ENCODE results near the gene LMAN2. TPM values are rescaled to one million over a fixed set of nuclear protein-coding genes. Genes with fewer than 3 reads are reported as not detected.

Gene LMAN2, protein sequence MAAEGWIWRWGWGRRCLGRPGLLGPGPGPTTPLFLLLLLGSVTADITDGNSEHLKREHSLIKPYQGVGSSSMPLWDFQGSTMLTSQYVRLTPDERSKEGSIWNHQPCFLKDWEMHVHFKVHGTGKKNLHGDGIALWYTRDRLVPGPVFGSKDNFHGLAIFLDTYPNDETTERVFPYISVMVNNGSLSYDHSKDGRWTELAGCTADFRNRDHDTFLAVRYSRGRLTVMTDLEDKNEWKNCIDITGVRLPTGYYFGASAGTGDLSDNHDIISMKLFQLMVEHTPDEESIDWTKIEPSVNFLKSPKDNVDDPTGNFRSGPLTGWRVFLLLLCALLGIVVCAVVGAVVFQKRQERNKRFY
- total RNA-seq: 336 and 347 TPM in 2 replicates

DNA sequence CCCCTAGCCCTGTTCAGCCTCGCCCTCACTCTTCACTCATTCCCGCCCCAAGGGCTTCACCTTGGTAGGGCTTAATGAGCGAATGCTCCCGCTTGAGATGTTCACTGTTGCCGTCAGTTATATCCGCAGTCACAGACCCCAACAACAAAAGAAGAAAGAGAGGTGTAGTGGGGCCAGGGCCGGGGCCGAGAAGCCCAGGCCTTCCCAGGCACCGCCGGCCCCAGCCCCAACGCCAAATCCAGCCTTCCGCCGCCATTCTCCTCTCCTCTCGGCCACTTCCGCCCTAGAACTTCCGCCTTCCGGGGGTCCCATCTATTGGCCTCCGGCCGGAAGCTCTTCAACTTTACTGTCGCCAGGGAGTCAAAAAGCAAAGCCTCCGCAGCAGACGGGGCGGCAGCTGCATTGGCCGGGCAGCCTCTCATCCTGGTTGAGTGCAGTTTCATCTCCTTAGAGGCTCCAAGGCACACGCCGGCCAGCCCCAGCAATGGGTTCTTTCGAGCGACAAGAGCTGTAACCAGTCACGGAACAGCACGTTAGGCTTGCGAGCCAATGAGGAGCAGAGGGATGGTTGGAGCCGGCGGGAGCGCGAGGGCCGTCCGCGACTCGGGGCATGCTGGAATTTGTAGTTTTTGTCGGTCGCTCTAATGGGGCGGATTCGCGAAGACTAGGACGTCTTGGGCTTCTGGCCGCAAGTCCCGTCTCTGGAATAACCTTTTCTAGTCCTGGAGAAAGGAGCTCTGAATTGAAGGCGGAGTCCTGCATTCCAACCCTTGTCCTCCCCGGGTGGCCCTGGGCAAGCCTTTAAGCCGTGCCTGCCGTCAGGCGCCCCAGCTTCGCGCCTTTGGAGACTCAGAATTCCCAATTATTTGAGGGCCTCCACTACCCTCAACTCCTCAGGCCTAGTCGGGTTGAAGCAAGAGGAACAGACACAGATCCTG is at the start of gene LMAN2:
LMAN2 (minus strand) TSS at position 277 of the 938 bp plus-strand sequence; CDS start at position 256, 21 bp downstream.

DNA sequence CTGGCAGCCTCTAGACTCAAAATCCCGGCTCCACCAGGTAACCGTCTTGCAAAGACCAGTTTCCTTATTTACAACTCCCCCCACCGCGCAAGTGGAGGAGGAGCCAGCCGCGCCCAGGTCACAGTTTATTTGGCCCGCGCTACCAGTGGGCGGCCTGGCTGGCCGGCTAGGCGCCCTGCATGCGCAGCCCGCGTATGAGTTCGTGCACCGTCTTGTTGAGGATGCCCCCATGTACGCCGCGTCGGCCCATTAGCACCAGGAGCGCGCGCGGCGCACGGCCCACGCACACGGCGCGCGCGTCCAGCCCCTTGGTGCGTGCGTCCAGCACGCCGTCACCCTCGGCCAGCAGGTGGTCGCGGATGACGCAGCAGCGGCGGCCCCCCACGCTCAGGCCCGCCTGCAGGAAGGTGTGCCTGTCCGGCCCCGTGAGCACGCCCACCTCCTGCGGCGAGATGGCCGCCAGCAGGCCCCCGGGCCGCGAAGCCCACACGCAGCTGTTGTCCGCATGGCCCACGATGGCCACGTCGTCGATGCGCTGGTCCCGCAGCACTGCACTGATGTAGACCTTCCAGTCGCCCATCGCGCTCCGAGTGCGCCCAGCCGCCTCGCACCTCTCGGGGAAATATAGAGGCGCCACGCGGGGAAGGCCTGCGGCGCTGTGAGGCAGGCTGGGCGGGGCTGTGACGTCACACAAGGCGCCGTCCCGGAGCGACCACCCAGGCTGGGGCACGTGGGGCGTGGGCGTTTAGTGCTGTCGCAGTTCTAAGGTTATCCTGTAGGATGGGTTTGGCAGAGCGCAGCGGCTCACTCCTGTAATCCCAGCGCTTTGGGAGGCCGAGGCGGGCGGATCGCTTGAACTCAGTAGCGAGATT is 48.8 kb upstream of the LMAN2 start, which contains the start of gene PFN3:
PFN3 (minus strand) TSS at position 665 of the 872 bp plus-strand sequence; CDS start at position 580, 85 bp downstream.

DNA sequence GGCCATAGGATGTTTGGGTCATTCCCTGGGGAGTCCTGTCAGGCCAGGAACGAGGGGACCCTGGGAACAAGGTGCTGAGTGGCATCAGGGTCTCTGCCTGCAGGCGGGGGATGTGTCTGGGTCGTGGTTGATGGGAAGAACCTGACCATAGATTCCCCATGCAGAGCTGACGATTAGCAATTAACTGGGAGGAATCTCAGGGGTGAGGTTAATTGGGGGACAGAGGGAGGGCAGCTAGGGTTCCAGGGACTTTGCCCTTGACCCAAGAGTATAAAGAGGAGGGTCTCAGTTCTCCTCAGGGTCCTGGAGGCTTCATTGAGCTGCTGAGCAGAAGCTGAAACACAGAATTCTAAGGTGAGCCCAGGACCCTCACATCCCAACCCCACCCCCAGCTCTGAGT is 32.7 kb upstream of the LMAN2 start, which contains the start of gene SLC34A1:
SLC34A1 (plus strand) TSS at position 301 of the 400 bp plus-strand sequence. CDS start 1,308 bp downstream, outside the sequence.

DNA sequence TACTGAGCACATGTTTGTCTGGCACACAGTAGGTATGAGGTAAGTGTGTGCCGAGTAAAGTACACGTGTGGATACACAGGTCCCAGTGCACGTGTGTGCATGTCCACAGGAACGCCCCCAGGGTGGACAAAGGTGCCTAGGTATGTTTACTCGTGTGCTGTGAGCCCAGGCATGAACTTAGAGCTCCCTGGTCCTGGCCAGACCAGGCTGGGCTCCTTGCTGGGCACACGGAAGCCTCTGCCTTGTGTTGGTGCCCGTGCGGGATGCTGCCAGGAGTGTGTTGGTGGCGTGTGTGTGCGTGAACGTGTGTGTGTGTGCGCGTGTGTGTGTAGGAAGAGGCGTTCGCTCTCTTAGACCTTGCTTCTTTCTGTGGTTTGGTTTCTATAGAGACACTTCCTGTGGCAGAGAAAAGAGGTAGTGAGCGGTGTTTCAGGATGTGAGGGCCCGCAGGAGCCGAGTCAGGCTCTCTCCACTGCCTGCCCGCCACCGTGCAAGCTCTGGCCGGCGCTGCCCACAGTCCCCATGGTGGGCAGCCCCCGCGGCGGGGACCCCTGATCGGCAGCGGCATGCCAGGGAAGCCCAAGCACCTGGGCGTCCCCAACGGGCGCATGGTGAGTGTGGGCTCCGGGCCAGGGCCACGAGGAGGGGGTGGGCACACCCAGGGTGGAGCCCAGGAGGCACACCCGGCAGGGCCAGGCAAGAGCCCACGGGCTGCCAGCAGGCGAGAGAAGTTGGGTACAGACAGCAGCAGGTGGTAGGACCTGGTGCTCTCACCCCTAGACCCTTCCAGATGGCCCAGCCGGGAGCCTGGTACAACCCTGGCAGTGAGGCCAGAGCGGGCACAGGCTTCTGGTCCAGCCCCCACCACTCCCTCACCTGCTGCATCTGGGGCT is 6.2 kb upstream of the LMAN2 start, which contains the start of gene RGS14:
RGS14 (plus strand) TSS at position 466 of the 893 bp plus-strand sequence; CDS start at position 567, 101 bp downstream.

DNA sequence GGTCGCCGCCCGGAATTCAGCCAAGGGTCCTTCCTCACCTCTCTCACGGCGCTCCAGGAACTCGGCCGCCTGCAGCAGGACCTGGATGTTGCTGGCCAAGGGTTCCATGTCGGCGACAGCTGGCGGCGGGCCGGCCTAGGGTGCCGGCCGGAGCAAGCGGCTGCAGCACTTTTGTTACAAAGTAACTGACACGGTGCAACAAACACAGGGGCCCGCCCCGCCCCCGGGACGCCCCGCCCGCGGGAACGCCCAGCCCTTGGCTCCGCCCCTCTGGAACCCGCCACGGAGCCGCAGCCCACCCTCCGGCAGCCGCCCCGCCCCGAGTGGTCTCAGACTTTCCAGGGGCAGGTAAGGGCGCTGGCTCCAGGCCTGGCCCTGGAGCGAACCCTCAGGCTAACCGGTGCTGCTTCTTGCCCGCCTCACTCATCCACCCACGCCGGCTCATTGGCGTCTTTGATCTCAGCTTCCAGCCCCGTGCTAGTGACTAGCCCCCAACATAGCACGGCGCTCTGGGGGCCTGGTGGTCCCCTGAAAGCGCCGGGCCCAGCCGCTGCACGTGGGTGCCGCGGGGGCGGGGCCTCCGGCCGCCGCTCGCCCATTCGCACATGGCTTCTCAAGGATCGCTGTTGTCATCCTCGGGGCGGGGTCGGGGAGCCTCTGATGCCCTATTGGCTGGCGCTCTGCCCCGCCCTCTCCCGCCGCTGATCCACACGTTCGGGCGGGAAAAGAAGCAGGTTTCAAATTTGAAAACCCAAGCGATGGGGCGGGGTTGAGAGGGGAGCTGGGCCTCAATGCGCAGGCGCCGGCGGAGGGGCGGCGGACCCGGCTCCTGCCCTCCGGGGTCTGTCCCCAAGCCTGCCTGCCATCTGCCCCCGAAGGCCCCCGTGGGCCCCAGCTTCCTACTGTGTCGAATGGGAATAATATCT is 39.5 kb downstream of the LMAN2 start, which contains the start of gene MXD3:
MXD3 (minus strand) TSS at position 176 of the 926 bp plus-strand sequence; CDS start at position 108, 68 bp downstream.

DNA sequence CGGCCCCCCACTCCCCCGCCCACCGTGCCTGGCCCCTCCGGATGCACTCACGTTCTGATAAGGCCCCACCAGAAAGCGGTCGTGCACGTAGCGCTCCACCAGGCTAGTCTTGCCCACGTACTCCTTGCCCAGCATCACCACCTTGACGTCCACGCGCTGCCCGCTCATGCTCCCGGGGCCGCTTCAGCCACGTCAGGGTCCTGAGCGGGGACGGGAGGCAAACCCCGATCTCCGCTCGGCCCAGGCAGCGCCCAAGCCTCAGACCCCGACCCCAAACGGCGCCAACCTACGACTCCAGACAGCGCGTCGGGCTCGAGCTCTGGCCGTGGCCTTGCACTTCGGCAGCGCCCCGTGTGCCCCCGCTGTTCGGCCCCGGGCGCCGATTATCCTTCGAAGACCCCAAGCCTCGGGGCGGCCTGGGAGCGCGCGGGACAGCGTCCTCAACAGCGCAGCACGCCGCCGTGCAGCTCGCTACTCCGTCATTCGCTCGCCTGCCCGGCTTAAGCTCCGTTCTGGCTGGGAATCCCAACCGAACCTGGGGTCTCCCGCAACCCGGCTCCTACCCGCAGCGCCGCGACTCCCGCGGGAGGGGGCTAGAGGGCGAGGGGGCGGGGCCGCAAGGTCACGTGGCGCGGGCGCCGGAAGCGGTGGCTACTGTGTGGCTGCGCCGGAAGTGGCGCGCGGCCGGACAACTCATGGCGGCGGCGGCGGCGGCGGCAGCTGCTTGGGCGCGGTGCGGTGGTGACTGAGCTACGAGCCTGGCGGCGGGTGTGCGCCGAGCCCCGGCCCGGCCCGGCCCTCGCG is 48.1 kb downstream of the LMAN2 start, which contains the start of the genes PRELID1 and RAB24:
PRELID1 (plus strand) TSS at position 679 of the 804 bp plus-strand sequence. CDS start 187 bp downstream, outside the sequence.
RAB24 (minus strand) TSS at position 599 of the 804 bp plus-strand sequence; CDS start at position 168, 431 bp downstream.

Other genes with a start within 250 kb of the LMAN2 start
- 23.1 and 28.0 TPM in 2 replicates for gene NSD1, start 217.9 kb downstream of the LMAN2 start, total RNA-seq
- 15.2 and 26.5 TPM in 2 replicates for gene RAB24, start 47.9 kb downstream of the LMAN2 start, total RNA-seq
- 113 and 239 TPM in 2 replicates for gene PRELID1, start 47.9 kb downstream of the LMAN2 start, total RNA-seq
- 3.4 and 66.2 TPM in 2 replicates for gene MXD3, start 39.8 kb downstream of the LMAN2 start, total RNA-seq
- 12.2 and 24.7 TPM in 2 replicates for gene RGS14, start 6.3 kb upstream of the LMAN2 start, total RNA-seq
- not detected in 2 replicates for gene SLC34A1, start 32.8 kb upstream of the LMAN2 start, total RNA-seq
- not detected in 2 replicates for gene PFN3, start 49.0 kb upstream of the LMAN2 start, total RNA-seq
- 3.7 and 5.1 TPM in 2 replicates for gene F12, start 57.9 kb upstream of the LMAN2 start, total RNA-seq
- 25.4 and 59.0 TPM in 2 replicates for gene GRK6, start 75.0 kb upstream of the LMAN2 start, total RNA-seq
- gene PRR7, start 95.1 kb upstream of the LMAN2 start, total RNA-seq: 15.6 and 32.8 TPM in 2 replicates
- gene DBN1, start 122.0 kb upstream of the LMAN2 start, total RNA-seq: 331 and 348 TPM in 2 replicates
- gene PDLIM7, start 145.9 kb upstream of the LMAN2 start, total RNA-seq: 678 and 721 TPM in 2 replicates
- 0.25 and 1.1 TPM in 2 replicates for gene DOK3, start 158.2 kb upstream of the LMAN2 start, total RNA-seq
- gene DDX41, start 165.3 kb upstream of the LMAN2 start, total RNA-seq: 135 and 185 TPM in 2 replicates
- gene FAM193B, start 202.9 kb upstream of the LMAN2 start, total RNA-seq: 21.3 and 26.0 TPM in 2 replicates
- 139 and 148 TPM in 2 replicates for gene TMED9, start 240.5 kb upstream of the LMAN2 start, total RNA-seq
- 44.6 and 51.3 TPM in 2 replicates for gene B4GALT7, start 248.5 kb upstream of the LMAN2 start, total RNA-seq

Data from mesangial cell (primary cell).